GM19468 (cell line): ENCODE measurements around the gene EXO1.
"Not testable (repeated sequence)": the region's sequence is repeated elsewhere in the genome, so short reads cannot be mapped to it uniquely, and the experiment has no call there.

Experiments
- ATAC-seq: cut with Tn5 transposase; IDR thresholded peaks from one replicate; pipeline ENCODE4 v1.9.1; 2021; ENCODE audit warnings: mild to moderate bottlenecking, moderate library complexity, moderate number of reproducible peaks; ENCODE audit not compliant: unreplicated experiment; ENCODE audit errors: extremely low read depth

EXO1 gene

GRCh38 chr1:241847796-241848685 lies at the start of gene EXO1:
TSS of gene EXO1 (plus strand) at chr1:241848204. CDS start at chr1:241850426, 2,222 bp downstream.
- peak; percentile 95 for ATAC-seq

GRCh38 chr1:241799416-241799815 lies 48.6 kb upstream of the EXO1 start:
- ATAC-seq: no peak

DNA sequence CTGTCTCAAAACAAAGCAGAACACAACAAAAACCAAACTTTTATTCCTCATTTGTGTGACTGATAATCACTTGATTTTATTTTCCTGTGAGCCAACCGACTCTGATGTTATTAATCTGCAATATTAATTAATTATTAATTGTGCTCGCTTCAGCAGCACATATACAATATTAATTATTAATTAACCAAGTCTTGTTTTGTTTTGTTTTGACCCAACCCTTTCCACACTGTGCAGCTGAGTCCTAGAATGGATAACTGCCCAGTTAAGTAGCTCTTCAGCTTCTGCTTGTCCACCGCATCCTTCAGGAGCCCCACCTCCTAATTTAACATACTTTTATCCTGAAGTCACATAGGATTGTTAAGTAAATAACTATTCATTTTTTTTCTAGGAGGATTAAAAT lies 47.4 kb upstream of the EXO1 start:
- ATAC-seq: no peak

- no peak for ATAC-seq
Observed at GRCh38 chr1:241802863-241803262, 45.1 kb upstream of the EXO1 start.

GRCh38 chr1:241804706-241805105 lies 43.3 kb upstream of the EXO1 start:
- not testable (repeated sequence) for ATAC-seq

- ATAC-seq: no peak
Observed at GRCh38 chr1:241808265-241808664, 39.7 kb upstream of the EXO1 start.

DNA sequence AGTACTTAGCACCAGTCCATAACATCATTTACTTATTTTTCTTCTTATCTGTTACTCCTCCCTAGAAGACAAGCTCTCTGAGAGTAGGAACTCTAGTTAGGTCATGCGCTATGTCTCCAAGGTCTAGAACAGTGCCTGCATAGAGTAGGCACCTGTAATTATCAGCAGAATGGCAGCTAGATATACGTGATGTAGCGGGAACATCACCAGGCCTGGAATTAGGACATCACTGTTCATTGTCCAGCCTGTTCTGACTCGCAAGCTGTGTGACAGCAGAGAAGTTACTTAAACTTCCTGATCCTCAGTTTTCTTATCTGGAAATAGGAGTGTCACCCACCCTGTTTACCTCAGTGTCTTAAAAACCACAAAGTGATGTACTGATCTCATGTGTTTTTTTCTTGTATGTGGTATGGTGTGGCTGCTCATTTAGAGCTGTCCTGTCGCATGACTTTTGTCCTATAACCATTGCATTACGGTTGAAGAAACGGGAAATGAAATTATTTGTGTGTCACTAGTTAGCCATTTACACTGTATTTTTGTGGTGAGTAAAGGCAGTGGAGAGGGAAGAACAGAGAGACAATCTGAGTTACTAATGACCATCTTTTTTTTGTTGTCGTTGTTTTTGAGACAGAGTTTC lies 37.1 kb upstream of the EXO1 start:
- ATAC-seq: peak; percentile 85

DNA sequence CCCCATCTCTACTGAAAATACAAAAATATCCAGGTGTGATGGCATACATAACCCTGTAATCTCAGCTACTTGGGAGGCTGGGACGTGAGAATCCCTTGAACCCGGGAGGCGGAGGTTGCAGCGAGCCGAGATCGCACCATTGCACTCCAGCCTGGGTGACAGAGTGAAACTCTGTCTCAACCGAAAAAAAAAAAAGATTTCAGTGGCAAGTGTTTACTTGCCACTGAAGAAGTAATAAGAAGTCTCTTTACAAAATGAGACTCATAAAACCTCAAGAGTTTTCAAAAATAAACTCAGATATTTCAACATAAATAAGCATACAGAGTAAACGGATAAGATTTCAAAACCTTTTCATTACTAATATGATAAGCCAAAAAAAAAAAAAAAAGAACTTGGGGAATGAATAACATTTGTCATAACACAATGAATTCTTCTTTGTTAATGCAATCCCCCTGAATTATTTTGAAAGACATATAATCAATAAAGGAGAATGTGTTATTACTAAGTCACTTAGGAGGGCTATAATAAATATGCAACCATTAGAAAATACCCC lies 34.2 kb upstream of the EXO1 start:
- no peak for ATAC-seq

- no peak for ATAC-seq
Observed at GRCh38 chr1:241816008-241816407, 32.0 kb upstream of the EXO1 start.

- ATAC-seq: no peak
Observed at GRCh38 chr1:241817331-241817792, 30.6 kb upstream of the EXO1 start.

- ATAC-seq: no peak
Observed at GRCh38 chr1:241817956-241818612, 29.9 kb upstream of the EXO1 start.

DNA sequence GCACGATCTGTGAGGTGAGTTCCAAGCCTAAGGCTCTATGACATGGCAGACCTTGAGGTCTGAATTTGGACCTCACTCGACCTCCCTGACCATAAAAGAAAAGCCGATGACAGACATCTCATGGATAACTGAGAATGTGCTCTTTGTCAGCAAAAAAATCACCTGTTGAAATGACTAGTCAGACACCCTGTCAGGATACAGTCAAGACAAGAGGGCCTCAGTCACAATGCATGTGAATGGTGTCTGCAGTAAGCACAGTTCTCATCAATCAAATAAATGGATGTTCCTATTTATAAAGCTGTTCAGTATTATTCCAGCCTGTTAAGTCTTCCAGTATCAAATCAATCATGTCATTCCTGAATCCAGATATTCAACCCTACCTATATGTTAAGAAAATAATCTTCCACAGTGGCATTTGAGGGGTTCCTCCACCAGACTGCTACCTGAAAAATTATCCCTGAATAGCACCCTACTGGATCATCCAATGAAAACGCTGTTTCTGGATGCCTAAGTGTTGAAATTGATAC lies 28.6 kb upstream of the EXO1 start:
- ATAC-seq: no peak

DNA sequence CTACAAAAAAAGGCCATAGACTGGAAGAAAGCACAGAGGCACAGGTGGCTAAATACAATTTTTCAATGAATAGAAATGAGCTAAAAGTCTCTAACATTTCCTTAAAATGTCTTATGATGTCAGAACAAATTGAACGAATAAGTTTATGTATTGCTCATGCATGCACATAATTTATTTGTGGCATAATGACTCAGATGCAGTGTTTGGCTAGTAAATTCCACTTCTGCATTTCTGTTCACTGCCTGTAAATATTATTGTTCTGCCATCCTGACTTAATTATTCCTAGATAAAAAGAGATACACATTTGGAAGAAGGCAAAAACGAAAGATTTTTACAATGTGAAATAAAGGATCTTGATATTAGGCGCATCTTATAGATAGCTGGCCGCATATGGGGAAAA lies 26.6 kb upstream of the EXO1 start:
- ATAC-seq: no peak

- no peak for ATAC-seq
Observed at GRCh38 chr1:241822846-241823245, 25.2 kb upstream of the EXO1 start.

GRCh38 chr1:241823925-241824324 lies 24.1 kb upstream of the EXO1 start:
- ATAC-seq: no peak

DNA sequence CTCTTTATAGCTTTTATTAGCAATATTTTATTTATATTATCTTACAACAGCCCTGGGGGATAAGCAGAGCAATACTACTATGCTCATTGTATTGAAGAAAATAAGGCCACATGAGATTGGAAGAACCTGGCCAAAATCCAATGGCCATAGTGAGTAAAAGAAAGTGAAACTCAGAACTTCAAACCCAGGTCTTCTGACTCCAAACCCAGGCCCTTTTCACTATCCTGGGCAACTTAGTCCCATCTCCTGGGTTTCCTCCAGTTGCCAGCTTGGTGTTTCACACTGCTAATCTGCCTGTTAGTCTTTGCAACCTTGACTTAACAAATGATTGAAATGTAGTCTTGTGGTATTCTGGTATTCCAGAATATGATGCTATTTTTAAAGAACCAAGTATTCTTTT lies 22.4 kb upstream of the EXO1 start:
- no peak for ATAC-seq

DNA sequence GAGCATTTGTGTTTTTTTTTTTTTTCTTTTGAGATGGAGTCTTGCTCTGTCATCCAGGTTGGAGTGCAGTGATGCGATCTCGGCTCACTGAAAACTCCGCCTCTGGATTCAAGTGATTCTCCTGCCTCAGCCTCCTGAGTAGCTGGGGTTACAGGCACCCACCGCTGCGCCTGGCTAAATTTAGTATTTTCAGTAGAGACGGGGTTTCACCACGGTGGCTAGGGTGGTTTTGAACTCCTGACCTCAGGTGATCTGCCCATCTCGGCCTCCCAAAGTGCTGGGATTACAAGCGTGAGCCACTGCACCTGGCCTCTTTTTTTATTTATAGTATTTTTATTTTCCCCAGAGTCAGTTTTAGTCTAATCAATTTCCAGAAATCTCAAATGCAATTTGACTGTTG lies 21.4 kb upstream of the EXO1 start:
- not testable (repeated sequence) for ATAC-seq

GRCh38 chr1:241827264-241827663 lies 20.7 kb upstream of the EXO1 start:
- ATAC-seq: no peak

- no peak for ATAC-seq
Observed at GRCh38 chr1:241828463-241829021, 19.5 kb upstream of the EXO1 start.

DNA sequence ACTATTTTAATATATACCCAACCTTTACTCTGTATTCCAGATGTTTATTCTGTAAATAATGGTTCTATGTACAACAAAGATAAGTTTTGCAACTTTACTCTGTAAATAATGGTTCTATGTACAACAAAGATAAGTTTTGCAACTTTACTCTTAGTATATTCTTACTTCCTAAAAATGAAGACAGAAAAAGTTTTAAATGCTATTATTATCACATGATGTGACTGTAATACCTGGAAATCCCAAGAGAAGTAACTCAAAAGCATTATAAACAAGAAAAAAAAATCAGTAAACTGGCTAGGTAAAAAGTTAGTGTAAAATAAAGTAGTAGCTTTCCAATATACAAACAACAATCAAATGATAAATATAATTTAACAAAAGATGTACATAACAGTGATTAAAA lies 18.5 kb upstream of the EXO1 start:
- ATAC-seq: no peak
